ENCODE measurements around the gene SUV39H2.

- TF ChIP-seq POLR2A (IDR thresholded peaks at IDR 0.05) (no peak), EP300 (IDR thresholded peaks at IDR 0.05) (no peak), POLR2AphosphoS5 (IDR thresholded peaks at IDR 0.05) (no peak)
- TF ChIP-seq, protein P1, sequence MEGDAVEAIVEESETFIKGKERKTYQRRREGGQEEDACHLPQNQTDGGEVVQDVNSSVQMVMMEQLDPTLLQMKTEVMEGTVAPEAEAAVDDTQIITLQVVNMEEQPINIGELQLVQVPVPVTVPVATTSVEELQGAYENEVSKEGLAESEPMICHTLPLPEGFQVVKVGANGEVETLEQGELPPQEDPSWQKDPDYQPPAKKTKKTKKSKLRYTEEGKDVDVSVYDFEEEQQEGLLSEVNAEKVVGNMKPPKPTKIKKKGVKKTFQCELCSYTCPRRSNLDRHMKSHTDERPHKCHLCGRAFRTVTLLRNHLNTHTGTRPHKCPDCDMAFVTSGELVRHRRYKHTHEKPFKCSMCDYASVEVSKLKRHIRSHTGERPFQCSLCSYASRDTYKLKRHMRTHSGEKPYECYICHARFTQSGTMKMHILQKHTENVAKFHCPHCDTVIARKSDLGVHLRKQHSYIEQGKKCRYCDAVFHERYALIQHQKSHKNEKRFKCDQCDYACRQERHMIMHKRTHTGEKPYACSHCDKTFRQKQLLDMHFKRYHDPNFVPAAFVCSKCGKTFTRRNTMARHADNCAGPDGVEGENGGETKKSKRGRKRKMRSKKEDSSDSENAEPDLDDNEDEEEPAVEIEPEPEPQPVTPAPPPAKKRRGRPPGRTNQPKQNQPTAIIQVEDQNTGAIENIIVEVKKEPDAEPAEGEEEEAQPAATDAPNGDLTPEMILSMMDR (IDR thresholded peaks at IDR 0.05) = no peak
These were observed 660 bp downstream of the SUV39H2 start for GRCh38 chr10:14879124-14879927.

Measured in suprapubic skin (tissue), 4 donors.